Spleen (tissue), 7 donors: ENCODE data around the gene RSPH1.
A peak's percentile ranks its signal among the peaks of the same experiment; 100 is the strongest.

Experiments used
- CTCF ChIP-seq, 11 experiments: fragments of 200-600 bp in 7 of 11; fragments of 450-650 bp in 4 of 11; sonication (generic) in 4 of 11; IDR thresholded peaks in 8 of 11; conservative IDR thresholded peaks in 3 of 11; 1 replicate in 7 of 11; 2 replicates in 4 of 11; pipeline versions ENCODE4 v1.4.0 to v1.8.0; 2016 to 2021; ENCODE audit warnings: antibody characterized with exemption in 11 of 11, inconsistent platforms in 4 of 11, mild to moderate bottlenecking in 1 of 11
- POLR2AphosphoS5 ChIP-seq, 3 donors: sonication (generic); formaldehyde crosslinking; IDR thresholded peaks; one replicate each; pipeline ENCODE4 v1.5.1; 2017; ENCODE audit warnings: antibody characterized with exemption in 3 of 3
- donor health status: DM: no; HTN: no; CAD: no; lungs with moderate emphysema.
- donor health status: DM: no; HTN: no; CAD: no.
- donor health status: DM: no; HTN: no; CAD: no.

- TF ChIP-seq CTCF (IDR thresholded peaks at IDR 0.05 in 8 of 11, conservative IDR thresholded peaks at IDR 0.05 in 3 of 11) (no peak), POLR2AphosphoS5 (IDR thresholded peaks at IDR 0.05) (peak in 2 of 3 donors; percentile 56 to 67)
Observed at GRCh38 chr21:42526379-42526727, 30.3 kb upstream of the RSPH1 start.
